RWPE2 (cell line): Measurements from ENCODE around the gene XRCC1.
A peak's percentile ranks its signal among the peaks of the same experiment; 100 is the strongest.

Source experiments
- ATAC-seq: fragments of 200-7000 bp; cut with Tn5 transposase; 3 replicates; pipeline ENCODE4 v1.9.1; 2021; ENCODE audit warnings: low read depth
- DNase-seq: peaks from one replicate; pipeline ENCODE4 v3.0.0-alpha.2; 2020; ENCODE audit warnings: low spot score
- H3K27ac ChIP-seq: fragments of 450-650 bp; 2 replicates; pipeline ENCODE4 v1.5.1; 2017; ENCODE audit warnings: mild to moderate bottlenecking; ENCODE audit not compliant: poor library complexity, severe bottlenecking
- H3K27me3 ChIP-seq: fragments of 250-450 bp; sonication (Bioruptor Pico); 2 replicates; pipeline ENCODE4 v1.5.1; 2021; ENCODE audit warnings: mild to moderate bottlenecking, moderate library complexity; ENCODE audit not compliant: insufficient read depth, poor library complexity, severe bottlenecking
- H3K36me3 ChIP-seq: fragments of 250-450 bp; sonication (Bioruptor Pico); 2 replicates; pipeline ENCODE4 v1.5.1; 2020; ENCODE audit warnings: low read depth, mild to moderate bottlenecking, moderate library complexity
- H3K4me1 ChIP-seq: fragments of 250-450 bp; sonication (Bioruptor Pico); 2 replicates; pipeline ENCODE4 v1.5.1; 2021; ENCODE audit warnings: mild to moderate bottlenecking, moderate library complexity; ENCODE audit not compliant: insufficient read depth, poor library complexity, severe bottlenecking
- H3K4me3 ChIP-seq: fragments of 250-450 bp; sonication (Bioruptor Pico); 2 replicates; pipeline ENCODE4 v1.5.1; 2021; ENCODE audit warnings: mild to moderate bottlenecking, moderate library complexity; ENCODE audit not compliant: severe bottlenecking
- H3K9me3 ChIP-seq: fragments of 250-450 bp; sonication (Bioruptor Pico); 2 replicates; pipeline ENCODE4 v1.5.1; 2021; ENCODE audit warnings: mild to moderate bottlenecking, moderate library complexity; ENCODE audit not compliant: severe bottlenecking
- TF ChIP-seq, protein P1 (sequence below): fragments of 450-650 bp; IDR thresholded peaks from one replicate; pipeline ENCODE4 v1.5.1; 2017; ENCODE audit warnings: mild to moderate bottlenecking, moderate library complexity; ENCODE audit not compliant: poor library complexity, severe bottlenecking

Gene XRCC1

DNA sequence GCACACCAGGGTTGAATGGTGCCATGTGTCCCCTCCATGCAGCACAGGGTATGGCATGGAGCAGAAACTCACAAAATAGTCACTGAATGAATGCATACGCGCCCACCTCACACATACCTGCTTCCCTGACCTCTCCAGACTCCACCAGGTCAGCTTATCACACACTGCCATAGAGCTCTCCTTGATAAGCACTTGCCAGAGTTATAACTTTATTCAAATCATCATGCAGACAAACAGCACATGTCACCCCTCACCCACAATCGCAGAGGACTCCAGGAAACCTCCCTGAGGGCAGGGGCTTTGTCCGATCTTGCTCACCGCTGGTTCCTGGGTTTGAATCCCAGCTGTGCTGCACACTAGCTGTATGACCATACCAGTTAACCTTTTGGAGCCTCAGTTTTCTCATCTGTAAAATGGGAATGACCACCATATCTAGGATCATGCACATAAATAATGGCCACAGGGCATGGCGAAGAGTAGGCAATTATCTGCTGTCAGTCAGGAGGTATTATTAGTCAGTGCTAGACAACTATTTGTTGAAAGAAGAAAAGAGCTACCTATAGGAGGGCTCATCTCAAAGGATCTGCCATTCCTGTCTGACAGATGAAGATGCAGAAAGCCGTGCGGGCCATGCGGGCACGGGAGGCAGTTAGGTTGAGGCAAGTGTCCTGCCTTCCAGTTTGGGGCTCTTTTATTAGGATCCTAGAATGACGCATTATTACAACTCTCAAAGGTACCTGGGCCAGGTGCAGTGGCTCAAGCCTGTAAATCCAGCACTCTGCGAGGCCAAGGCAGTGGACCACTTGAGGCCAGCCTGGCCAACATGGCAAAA is 14.0 kb downstream of the XRCC1 start:
- H3K27me3 ChIP-seq = no peaks in the 10 kb centered on the region
- DNase-seq (no peak), ATAC-seq (no peak)
- no peaks in the 10 kb centered on the region for H3K4me1 ChIP-seq
- no peak overlapping the region for H3K4me3 ChIP-seq
- TF ChIP-seq, protein P1, sequence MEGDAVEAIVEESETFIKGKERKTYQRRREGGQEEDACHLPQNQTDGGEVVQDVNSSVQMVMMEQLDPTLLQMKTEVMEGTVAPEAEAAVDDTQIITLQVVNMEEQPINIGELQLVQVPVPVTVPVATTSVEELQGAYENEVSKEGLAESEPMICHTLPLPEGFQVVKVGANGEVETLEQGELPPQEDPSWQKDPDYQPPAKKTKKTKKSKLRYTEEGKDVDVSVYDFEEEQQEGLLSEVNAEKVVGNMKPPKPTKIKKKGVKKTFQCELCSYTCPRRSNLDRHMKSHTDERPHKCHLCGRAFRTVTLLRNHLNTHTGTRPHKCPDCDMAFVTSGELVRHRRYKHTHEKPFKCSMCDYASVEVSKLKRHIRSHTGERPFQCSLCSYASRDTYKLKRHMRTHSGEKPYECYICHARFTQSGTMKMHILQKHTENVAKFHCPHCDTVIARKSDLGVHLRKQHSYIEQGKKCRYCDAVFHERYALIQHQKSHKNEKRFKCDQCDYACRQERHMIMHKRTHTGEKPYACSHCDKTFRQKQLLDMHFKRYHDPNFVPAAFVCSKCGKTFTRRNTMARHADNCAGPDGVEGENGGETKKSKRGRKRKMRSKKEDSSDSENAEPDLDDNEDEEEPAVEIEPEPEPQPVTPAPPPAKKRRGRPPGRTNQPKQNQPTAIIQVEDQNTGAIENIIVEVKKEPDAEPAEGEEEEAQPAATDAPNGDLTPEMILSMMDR = no peak
- H3K36me3 ChIP-seq = peaks cover 21% of the 10 kb centered on the region
- H3K9me3 ChIP-seq = no peaks in the 10 kb centered on the region
- H3K27ac ChIP-seq = no peak overlapping the region

DNA sequence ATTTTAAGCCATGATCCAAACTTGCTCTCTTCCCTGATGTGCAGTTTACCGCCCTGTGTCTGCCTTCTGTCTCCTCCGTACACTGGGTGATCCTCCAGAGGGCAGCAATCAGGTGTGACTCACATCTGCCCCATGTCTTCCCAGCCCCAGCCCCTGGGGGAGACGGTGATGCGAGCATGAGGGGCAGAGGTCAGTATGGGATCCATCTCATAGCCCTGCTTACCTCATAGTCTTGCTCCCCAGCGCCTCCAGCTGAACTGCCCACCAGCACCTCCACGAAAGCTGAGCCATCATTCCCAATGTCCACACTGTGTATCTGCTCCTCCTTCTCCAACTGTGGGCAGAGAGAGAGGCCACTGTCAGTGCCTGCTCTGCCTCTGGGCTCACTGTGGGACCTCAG is 14.6 kb downstream of the XRCC1 start:
- ATAC-seq = 0 out of 3 replicates have a peak, but pooled peaks have one; percentile 19
- H3K27me3 ChIP-seq = no peaks in the 10 kb centered on the region
- DNase-seq = no peak
- no peak overlapping the region for H3K4me3 ChIP-seq
- H3K9me3 ChIP-seq = no peaks in the 10 kb centered on the region
- TF ChIP-seq, protein P1 = no peak
- H3K36me3 ChIP-seq = peaks cover 25% of the 10 kb centered on the region
- H3K4me1 ChIP-seq = no peaks in the 10 kb centered on the region
- no peak overlapping the region for H3K27ac ChIP-seq

DNA sequence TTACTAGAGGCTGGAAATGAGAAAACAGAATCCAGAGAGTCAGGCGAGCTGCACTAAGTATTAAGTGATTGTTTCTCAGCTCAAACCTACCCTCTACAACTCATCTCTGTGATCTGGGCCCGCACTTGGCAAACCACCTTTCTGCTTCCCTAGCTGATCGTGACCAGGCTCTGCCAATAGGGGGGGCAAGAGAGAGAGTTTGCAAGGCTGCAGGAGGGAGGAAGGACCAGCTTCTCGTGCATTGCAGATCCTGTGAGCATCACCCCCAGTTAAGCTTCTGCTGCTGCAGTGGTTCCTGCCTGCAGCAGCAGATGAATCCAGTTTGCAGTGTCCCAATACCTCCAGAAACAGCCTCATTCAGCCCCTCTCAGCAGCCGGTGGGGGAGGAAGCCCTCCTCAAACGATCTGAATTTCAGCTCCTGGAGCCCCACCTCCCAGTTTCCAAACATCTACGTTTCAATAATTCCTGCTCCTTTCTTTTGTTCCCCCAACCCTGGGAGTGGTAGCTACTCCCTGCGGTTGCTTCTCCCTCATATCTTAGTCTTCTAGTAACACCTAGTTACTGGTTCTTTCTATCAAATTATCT is 20.0 kb downstream of the XRCC1 start:
- Histone ChIP-seq H3K36me3 (peaks cover 63% of the 10 kb centered on the region), H3K27me3 (no peaks in the 10 kb centered on the region), H3K27ac (no peak overlapping the region), H3K4me1 (no peaks in the 10 kb centered on the region), H3K4me3 (no peak overlapping the region), H3K9me3 (no peaks in the 10 kb centered on the region)
- ATAC-seq = peak; percentile 67; the same call in 2 of the 3 replicates
- DNase-seq = no peak
- TF ChIP-seq, protein P1 = peak; percentile 71

DNA sequence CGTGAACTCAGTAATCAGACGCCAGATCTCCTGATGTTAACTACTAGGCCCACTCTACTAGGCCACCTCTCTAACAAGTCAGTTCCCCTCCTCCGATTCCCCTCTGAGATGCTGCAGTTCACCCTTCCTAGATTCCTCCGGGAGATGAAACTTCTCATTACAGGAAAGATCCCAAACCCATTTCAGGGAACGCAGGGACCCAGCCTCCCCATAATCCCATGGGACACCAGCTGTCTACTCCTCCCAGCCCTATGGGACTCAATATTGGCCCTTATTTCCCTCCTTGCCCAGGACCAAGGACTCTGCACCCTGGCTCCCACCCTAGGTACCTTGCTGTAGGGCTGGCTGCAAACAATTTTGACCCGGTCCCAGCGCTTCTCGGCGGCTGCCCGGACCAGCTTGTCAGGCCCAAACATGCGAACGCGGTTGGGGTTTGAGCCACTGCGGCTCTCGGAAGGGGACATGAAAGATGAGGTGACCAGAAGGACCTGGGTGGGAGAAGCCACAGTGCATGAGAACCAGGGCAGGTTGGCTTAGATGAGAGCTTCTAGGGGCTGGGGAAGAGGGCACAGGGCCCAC is 20.9 kb downstream of the XRCC1 start:
- Histone ChIP-seq H3K9me3 (no peaks in the 10 kb centered on the region), H3K4me1 (no peaks in the 10 kb centered on the region), H3K36me3 (peaks cover 65% of the 10 kb centered on the region), H3K27ac (no peak overlapping the region), H3K4me3 (no peak overlapping the region), H3K27me3 (no peaks in the 10 kb centered on the region)
- ATAC-seq (no peak), DNase-seq (no peak)
- TF ChIP-seq, protein P1 = no peak
